H1 (cell line): ENCODE data around the gene CNTN6. TPM values are rescaled to one million over a fixed set of nuclear protein-coding genes. Genes with fewer than 3 reads are reported as not detected.

Experiments used
- CTCF ChIA-PET: fragments of 300-600 bp; sonication (Branson Sonifier 250); formaldehyde crosslinking; loops from one replicate; lab custom pipeline; 2021; ENCODE audit not compliant: partially characterized antibody; lab: Charles Lee
- POLR2A ChIA-PET: fragments of 300-600 bp; sonication (Branson Sonifier 250); formaldehyde crosslinking; loops from one replicate; lab custom pipeline; 2021; ENCODE audit warnings: inconsistent platforms; ENCODE audit not compliant: partially characterized antibody; lab: Charles Lee
- DNase-seq, 2 experiments: peaks; one replicate each; pipeline versions ENCODE4 v3.0.0 to v3.0.0-alpha.2; 2010 to 2022; ENCODE audit warnings: low spot score in 2 of 2, low read depth in 1 of 2, mixed read lengths in 1 of 2
- FAIRE-seq: peaks from 2 replicates; lab custom pipeline; 2011; peaks lifted over from hg19 to GRCh38; lab: Jason Lieb, UNC
- H2AFZ ChIP-seq: 2 replicates; pipeline ENCODE4 v1.8.1; 2012; ENCODE audit warnings: low read length, inconsistent platforms
- H2AK5ac ChIP-seq: 2 replicates; pipeline ENCODE4 v1.6.1; 2013; ENCODE audit warnings: low read depth, low read length
- H2BK120ac ChIP-seq: replicated peaks from 2 replicates; pipeline ENCODE3; 2013; ENCODE audit warnings: low read depth, low read length, inconsistent platforms
- H2BK12ac ChIP-seq: 2 replicates; pipeline ENCODE4 v1.6.1; 2013; ENCODE audit warnings: low read depth, low read length
- H2BK15ac ChIP-seq: 2 replicates; pipeline ENCODE4 v1.6.1; 2013; ENCODE audit warnings: low read length
- H2BK20ac ChIP-seq: 2 replicates; pipeline ENCODE4 v1.6.1; 2013; ENCODE audit warnings: low read length
- H2BK5ac ChIP-seq: 2 replicates; pipeline ENCODE4 v1.6.1; 2013; ENCODE audit warnings: low read depth, low read length
- H3K14ac ChIP-seq: 2 replicates; pipeline ENCODE4 v1.6.1; 2013; ENCODE audit warnings: inconsistent platforms; ENCODE audit not compliant: insufficient read length
- H3K18ac ChIP-seq: 2 replicates; pipeline ENCODE4 v1.6.1; 2013; ENCODE audit warnings: low read length; ENCODE audit errors: extremely low read depth
- H3K23ac ChIP-seq: 2 replicates; pipeline ENCODE4 v1.6.1; 2013; ENCODE audit warnings: inconsistent platforms; ENCODE audit not compliant: insufficient read length
- H3K23me2 ChIP-seq: 2 replicates; pipeline ENCODE4 v1.6.1; 2013; ENCODE audit warnings: low read depth, low read length
- H3K27ac ChIP-seq: 2 replicates; pipeline ENCODE4 v1.6.1; 2011; ENCODE audit warnings: low read depth, low read length, inconsistent platforms
- H3K27me3 ChIP-seq, 4 experiments: replicated peaks in 1 of 4; 1 replicate in 1 of 4; 2 replicates in 3 of 4; pipeline versions ENCODE4 v1.6.1 to v1.8.1; 2011 to 2013; ENCODE audit warnings: low read length in 3 of 4, mild to moderate bottlenecking in 3 of 4, inconsistent platforms in 2 of 4, mixed read lengths in 2 of 4, moderate library complexity in 1 of 4; ENCODE audit not compliant: control insufficient read depth in 3 of 4, insufficient read depth in 3 of 4; ENCODE audit errors: extremely low read depth in 1 of 4
- H3K36me3 ChIP-seq, 4 experiments: 2 replicates each; pipeline versions ENCODE4 v1.6.1 to v1.8.1; 2011 to 2013; ENCODE audit warnings: mild to moderate bottlenecking in 4 of 4, low read length in 3 of 4, moderate library complexity in 2 of 4, control low read depth in 1 of 4, inconsistent platforms in 1 of 4; ENCODE audit not compliant: insufficient read depth in 4 of 4, control insufficient read depth in 2 of 4
- H3K4ac ChIP-seq: replicated peaks from 2 replicates; pipeline ENCODE3; 2013; ENCODE audit warnings: low read length, low read depth, mixed read lengths, inconsistent platforms; ENCODE audit not compliant: insufficient read length
- H3K4me1 ChIP-seq, 4 experiments: replicated peaks in 1 of 4; 1 replicate in 1 of 4; 2 replicates in 3 of 4; pipeline versions ENCODE4 v1.6.1 to v1.8.1; 2011 to 2013; ENCODE audit warnings: low read length in 3 of 4, inconsistent platforms in 2 of 4, mixed read lengths in 1 of 4; ENCODE audit not compliant: insufficient read depth in 4 of 4, control insufficient read depth in 3 of 4
- H3K4me2 ChIP-seq, 2 experiments: 2 replicates each; pipeline versions ENCODE4 v1.6.1 to v1.8.1; 2011 to 2013; ENCODE audit warnings: low read depth in 2 of 2, low read length in 2 of 2, control low read depth in 1 of 2, inconsistent platforms in 1 of 2, mild to moderate bottlenecking in 1 of 2; ENCODE audit not compliant: insufficient read depth in 1 of 2
- H3K4me3 ChIP-seq, 4 experiments: fragments of 200-600, 300-600 bp in 1 of 4; sonication (generic), shearing (Covaris generic), sonication (Bioruptor Twin) in 1 of 4; 2 replicates each; pipeline versions ENCODE4 v1.5.1 to v1.8.1; 2011 to 2016; ENCODE audit warnings: low read length in 4 of 4, low read depth in 3 of 4, control low read depth in 2 of 4, inconsistent platforms in 2 of 4, mild to moderate bottlenecking in 2 of 4, mixed read lengths in 1 of 4, moderate library complexity in 1 of 4; ENCODE audit not compliant: insufficient read depth in 2 of 4; ENCODE audit errors: extremely low read depth in 1 of 4
- H3K56ac ChIP-seq: replicated peaks from 2 replicates; pipeline ENCODE3; 2013; ENCODE audit warnings: low read depth, mild to moderate bottlenecking, mixed read lengths, low read length, inconsistent platforms; ENCODE audit not compliant: insufficient read length
- H3K79me1 ChIP-seq: 2 replicates; pipeline ENCODE4 v1.6.1; 2013; ENCODE audit warnings: low read depth, low read length, control low read depth
- H3K79me2 ChIP-seq, 2 experiments: 2 replicates each; pipeline versions ENCODE4 v1.6.1 to v1.8.1; 2012 to 2013; ENCODE audit warnings: low read length in 2 of 2, mild to moderate bottlenecking in 2 of 2, inconsistent platforms in 1 of 2; ENCODE audit not compliant: insufficient read depth in 2 of 2, control insufficient read depth in 1 of 2
- H3K9ac ChIP-seq, 4 experiments: replicated peaks in 1 of 4; 1 replicate in 1 of 4; 2 replicates in 3 of 4; pipeline versions ENCODE4 v1.6.1 to v1.8.1; 2011 to 2013; ENCODE audit warnings: low read depth in 3 of 4, low read length in 3 of 4, control low read depth in 2 of 4, mild to moderate bottlenecking in 2 of 4, moderate library complexity in 2 of 4, inconsistent platforms in 1 of 4; ENCODE audit errors: extremely low read depth in 1 of 4
- H3K9me3 ChIP-seq, 2 experiments: 2 replicates each; pipeline versions ENCODE4 v1.6.1 to v1.8.1; 2012 to 2013; ENCODE audit warnings: mild to moderate bottlenecking in 2 of 2, moderate library complexity in 2 of 2, control low read depth in 1 of 2, inconsistent platforms in 1 of 2, low read depth in 1 of 2, low read length in 1 of 2, mixed read lengths in 1 of 2; ENCODE audit not compliant: insufficient read depth in 2 of 2
- H4K20me1 ChIP-seq, 2 experiments: replicated peaks in 1 of 2; 2 replicates each; pipeline versions ENCODE3 to v1.8.1; 2011 to 2013; ENCODE audit warnings: inconsistent platforms in 2 of 2, low read length in 2 of 2, mild to moderate bottlenecking in 1 of 2; ENCODE audit not compliant: insufficient read depth in 2 of 2, control insufficient read depth in 1 of 2
- H4K5ac ChIP-seq: 2 replicates; pipeline ENCODE4 v1.6.1; 2013; ENCODE audit warnings: low read length, low read depth, mixed read lengths, inconsistent platforms; ENCODE audit not compliant: insufficient read length
- H4K8ac ChIP-seq: 2 replicates; pipeline ENCODE4 v1.8.0; 2013; ENCODE audit warnings: mild to moderate bottlenecking, moderate library complexity, low read length, inconsistent platforms; ENCODE audit not compliant: insufficient read depth; ENCODE audit errors: extremely low read depth
- H4K91ac ChIP-seq: replicated peaks from 2 replicates; pipeline ENCODE3; 2013; ENCODE audit warnings: low read length, mixed read lengths, inconsistent platforms; ENCODE audit not compliant: insufficient read length
- CEBPB ChIP-seq: IDR thresholded peaks from 2 replicates; pipeline ENCODE4 v1.6.1; 2012; ENCODE audit warnings: low read depth, low read length
- CREB1 ChIP-seq: IDR thresholded peaks from 2 replicates; pipeline ENCODE4 v1.6.1; 2012; ENCODE audit warnings: inconsistent platforms
- EGR1 ChIP-seq: IDR thresholded peaks from 2 replicates; pipeline ENCODE4 v1.6.1; 2011; ENCODE audit warnings: low read depth, low read length, borderline replicate concordance
- EP300 ChIP-seq, 2 experiments: IDR thresholded peaks; 1 replicate in 1 of 2; 2 replicates in 1 of 2; pipeline ENCODE4 v1.6.1; 2011 to 2012; ENCODE audit warnings: low read depth in 2 of 2, low read length in 2 of 2, mild to moderate bottlenecking in 2 of 2, borderline replicate concordance in 1 of 2, inconsistent platforms in 1 of 2, moderate library complexity in 1 of 2
- JUN ChIP-seq: IDR thresholded peaks from 2 replicates; pipeline ENCODE4 v1.6.1; 2011; ENCODE audit warnings: low read depth, mild to moderate bottlenecking, improper control_type of control experiment, low read length
- KDM1A ChIP-seq: fragments of 200-600, 300-600 bp; sonication (generic); IDR thresholded peaks from 2 replicates; pipeline ENCODE4 v1.7.1; 2016; ENCODE audit warnings: mild to moderate bottlenecking, low read length, borderline replicate concordance
- SIX5 ChIP-seq: IDR thresholded peaks from 2 replicates; pipeline ENCODE4 v1.6.1; 2011; ENCODE audit warnings: mild to moderate bottlenecking, low read depth, low read length
- SP1 ChIP-seq: IDR thresholded peaks from 2 replicates; pipeline ENCODE4 v1.6.1; 2011; ENCODE audit warnings: low read depth, low read length
- SP2 ChIP-seq: IDR thresholded peaks from 2 replicates; pipeline ENCODE4 v1.6.1; 2012; ENCODE audit warnings: mild to moderate bottlenecking, low read length, inconsistent platforms
- TBP ChIP-seq: IDR thresholded peaks from 2 replicates; pipeline ENCODE4 v1.6.1; 2011; ENCODE audit warnings: low read depth, low read length, improper control_type of control experiment
- YY1 ChIP-seq: IDR thresholded peaks from 2 replicates; pipeline ENCODE4 v1.6.1; 2011; ENCODE audit warnings: low read depth, mild to moderate bottlenecking, low read length
- WGBS, 2 experiments: shearing (Covaris generic) in 1 of 2; methylation state at CpG; one replicate each; pipeline versions ENCODE4 v1.1.6 to v1.1.7; 2013 to 2015; ENCODE audit warnings: low lambda C conversion rate in 2 of 2, mixed read lengths in 2 of 2, inconsistent platforms in 1 of 2, low coverage in 1 of 2, missing lambda C conversion rate in 1 of 2; ENCODE audit not compliant: insufficient replicate concordance in 2 of 2, insufficient coverage in 1 of 2, insufficient read length in 1 of 2; ENCODE audit errors: extremely low coverage in 1 of 2, missing lambda C conversion rate in 1 of 2; 5-methylcytosine and 5-hydroxymethylcytosine counted together
- polyA plus RNA-seq, 7 experiments: library from polyadenylated mRNA; depleted of rRNA in 3 of 7; stranded (reverse) in 5 of 7; unstranded in 2 of 7; fragments of >200 nt in 5 of 7; fragments of 200-250 nt in 2 of 7; gene quantifications; 1 replicate in 5 of 7; 2 replicates in 1 of 7; 4 replicates in 1 of 7; pipeline versions ENCODE4 v1.2.1 to v1.2.3, GENCODE V29; 2011 to 2013; ENCODE audit warnings: missing spikeins in 2 of 7, mixed read lengths in 2 of 7
- total RNA-seq: library from RNA; stranded (reverse); fragmentation: NEBNext Ultra II Directional; extraction: Animal tissue kit (Norgen Biotek cat#: 25700); gene quantifications from 2 replicates; pipeline ENCODE4 v1.2.1, GENCODE V29; 2021
- TF ChIP-seq, protein P1 (sequence below): IDR thresholded peaks from 2 replicates; pipeline ENCODE4 v1.6.1; 2012; ENCODE audit warnings: inconsistent platforms
- TF ChIP-seq, protein P2 (sequence below): IDR thresholded peaks from 2 replicates; pipeline ENCODE4 v1.6.1; 2011; ENCODE audit warnings: low read length, improper control_type of control experiment

CNTN6 gene
- total and polyA plus RNA-seq, 2 of the 8 experiments (the other 6 are each of a cell fraction or from before 2014, with no cell fraction given): not detected

DNA sequence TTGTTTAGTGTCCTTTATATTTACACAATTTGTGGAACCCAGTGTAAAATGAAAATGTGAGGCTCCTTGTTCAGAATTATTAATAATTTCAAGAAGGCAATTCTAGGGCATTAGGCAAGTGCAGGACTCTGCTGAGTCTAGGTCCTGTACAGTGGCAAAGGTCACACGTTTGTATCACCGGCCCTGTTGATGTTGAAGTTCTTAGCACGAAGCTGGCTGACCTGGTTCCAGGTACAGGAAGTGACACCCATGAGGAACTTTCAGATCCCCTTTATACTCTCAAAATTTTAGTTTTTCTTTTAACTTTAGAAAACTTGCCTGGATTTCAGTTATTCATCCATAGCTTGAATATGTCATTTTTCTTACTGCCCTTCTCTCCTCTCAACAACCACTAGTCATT is 349.4 kb downstream of the CNTN6 start:
- ChIA-PET POLR2A (no interaction called here), CTCF (interaction anchor here (1.0 to 1.6 kb wide), 3 partner anchors 10 to 73 kb away, joined by 3 read pairs; no protein-coding TSS in a partner anchor)
- Histone ChIP-seq H4K20me1 (no peaks in the 10 kb centered on the region), H4K91ac (no peak overlapping the region), H3K4me3 (no peak overlapping the region), H3K56ac (no peak overlapping the region), H3K27me3 (no peaks in the 10 kb centered on the region), H3K4me2 (no peak overlapping the region), H2BK15ac (no peak overlapping the region), H2BK120ac (no peak overlapping the region), H3K9me3 (no peaks in the 10 kb centered on the region), H4K5ac (no peak overlapping the region), H2BK12ac (no peak overlapping the region), H3K79me2 (no peaks in the 10 kb centered on the region), H3K27ac (no peak overlapping the region), H3K18ac (no peak overlapping the region), H3K36me3 (no peaks in the 10 kb centered on the region), H2BK20ac (no peak overlapping the region), H3K14ac (no peak overlapping the region), H2BK5ac (no peak overlapping the region), H3K4me1 (no peaks in the 10 kb centered on the region), H3K23ac (no peak overlapping the region), H3K23me2 (no peaks in the 10 kb centered on the region), H2AFZ (no peak overlapping the region), H3K79me1 (no peaks in the 10 kb centered on the region), H4K8ac (no peak overlapping the region), H3K4ac (no peak overlapping the region), H3K9ac (no peak overlapping the region; a peak in 1 of 7 replicates), H2AK5ac (no peak overlapping the region)
- DNase-seq (no peak), FAIRE-seq (no peak)
- WGBS, 2 experiments: 94% methylated on average over 3 of the region's 3 CpGs; no CpG with 5 or more reads in 1 of the 2 experiments
- TF ChIP-seq CREB1 (no peak), EGR1 (no peak), JUN (no peak), EP300 (IDR thresholded peaks at IDR 0.05; ENCODE audit: borderline replicate concordance in 1 of 2, low read depth in 2 of 2, low read length in 2 of 2) (no peak), SIX5 (no peak), YY1 (no peak), CEBPB (no peak), SP1 (no peak), TBP (no peak), SP2 (no peak), KDM1A (no peak)
- TF ChIP-seq, protein P1, sequence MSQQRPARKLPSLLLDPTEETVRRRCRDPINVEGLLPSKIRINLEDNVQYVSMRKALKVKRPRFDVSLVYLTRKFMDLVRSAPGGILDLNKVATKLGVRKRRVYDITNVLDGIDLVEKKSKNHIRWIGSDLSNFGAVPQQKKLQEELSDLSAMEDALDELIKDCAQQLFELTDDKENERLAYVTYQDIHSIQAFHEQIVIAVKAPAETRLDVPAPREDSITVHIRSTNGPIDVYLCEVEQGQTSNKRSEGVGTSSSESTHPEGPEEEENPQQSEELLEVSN: no peak
- TF ChIP-seq, protein P2, sequence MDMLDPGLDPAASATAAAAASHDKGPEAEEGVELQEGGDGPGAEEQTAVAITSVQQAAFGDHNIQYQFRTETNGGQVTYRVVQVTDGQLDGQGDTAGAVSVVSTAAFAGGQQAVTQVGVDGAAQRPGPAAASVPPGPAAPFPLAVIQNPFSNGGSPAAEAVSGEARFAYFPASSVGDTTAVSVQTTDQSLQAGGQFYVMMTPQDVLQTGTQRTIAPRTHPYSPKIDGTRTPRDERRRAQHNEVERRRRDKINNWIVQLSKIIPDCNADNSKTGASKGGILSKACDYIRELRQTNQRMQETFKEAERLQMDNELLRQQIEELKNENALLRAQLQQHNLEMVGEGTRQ: no peak
